AG04449 (cell line): ENCODE results near the gene KHNYN.

Source experiments
- CTCF ChIA-PET: fragments of 350-600 bp; formaldehyde crosslinking; extraction: SDS; loops from one replicate; lab custom pipeline; 2021; ENCODE audit warnings: antibody characterized with exemption; lab: Yijun Ruan, JAX
- POLR2A ChIA-PET: fragments of 400-600, 350-600 bp; formaldehyde crosslinking; extraction: SDS; loops from one replicate; lab custom pipeline; 2020; ENCODE audit warnings: antibody characterized with exemption, inconsistent platforms; lab: Yijun Ruan, JAX
- DNase-seq: peaks from one replicate; pipeline ENCODE4 v3.0.0-alpha.2; 2010; ENCODE audit warnings: low read depth, low spot score
- H3K4me3 ChIP-seq: 2 replicates; pipeline ENCODE4 v1.5.1; 2011; ENCODE audit warnings: low read depth, mild to moderate bottlenecking, control low read depth, low read length
- TF ChIP-seq, protein P1 (sequence below): IDR thresholded peaks from one replicate; pipeline ENCODE4 v1.5.1; 2011; ENCODE audit warnings: mild to moderate bottlenecking, moderate library complexity, low read length, control low read depth, inconsistent platforms; ENCODE audit not compliant: insufficient read depth; ENCODE audit errors: missing control alignments

The KHNYN gene

DNA sequence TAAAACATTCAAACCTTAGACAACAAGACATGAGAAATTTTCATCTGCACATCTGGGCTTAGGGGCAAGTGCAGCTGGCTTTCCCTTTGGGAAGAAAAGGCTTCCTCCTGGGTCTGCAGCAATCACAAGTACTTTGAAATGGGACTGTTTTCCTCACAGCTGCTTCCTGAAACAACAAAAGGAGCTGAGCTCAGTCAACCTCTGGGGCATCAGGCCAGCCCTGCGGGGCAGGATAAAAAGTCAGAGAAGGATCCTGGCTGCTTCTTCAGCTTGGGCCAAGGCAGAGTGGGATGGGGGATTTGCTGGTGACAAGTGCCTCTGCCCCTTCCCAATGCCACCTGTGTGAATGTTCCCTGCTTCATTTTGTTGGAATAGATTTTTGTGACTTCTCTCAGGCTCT, 29.0 kb downstream of the KHNYN start:
- TF ChIP-seq, protein P1, sequence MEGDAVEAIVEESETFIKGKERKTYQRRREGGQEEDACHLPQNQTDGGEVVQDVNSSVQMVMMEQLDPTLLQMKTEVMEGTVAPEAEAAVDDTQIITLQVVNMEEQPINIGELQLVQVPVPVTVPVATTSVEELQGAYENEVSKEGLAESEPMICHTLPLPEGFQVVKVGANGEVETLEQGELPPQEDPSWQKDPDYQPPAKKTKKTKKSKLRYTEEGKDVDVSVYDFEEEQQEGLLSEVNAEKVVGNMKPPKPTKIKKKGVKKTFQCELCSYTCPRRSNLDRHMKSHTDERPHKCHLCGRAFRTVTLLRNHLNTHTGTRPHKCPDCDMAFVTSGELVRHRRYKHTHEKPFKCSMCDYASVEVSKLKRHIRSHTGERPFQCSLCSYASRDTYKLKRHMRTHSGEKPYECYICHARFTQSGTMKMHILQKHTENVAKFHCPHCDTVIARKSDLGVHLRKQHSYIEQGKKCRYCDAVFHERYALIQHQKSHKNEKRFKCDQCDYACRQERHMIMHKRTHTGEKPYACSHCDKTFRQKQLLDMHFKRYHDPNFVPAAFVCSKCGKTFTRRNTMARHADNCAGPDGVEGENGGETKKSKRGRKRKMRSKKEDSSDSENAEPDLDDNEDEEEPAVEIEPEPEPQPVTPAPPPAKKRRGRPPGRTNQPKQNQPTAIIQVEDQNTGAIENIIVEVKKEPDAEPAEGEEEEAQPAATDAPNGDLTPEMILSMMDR, result no peak
- no peak overlapping the region for H3K4me3 ChIP-seq
- no peak for DNase-seq
- ChIA-PET POLR2A (no interaction called here), CTCF (no interaction called here)

DNA sequence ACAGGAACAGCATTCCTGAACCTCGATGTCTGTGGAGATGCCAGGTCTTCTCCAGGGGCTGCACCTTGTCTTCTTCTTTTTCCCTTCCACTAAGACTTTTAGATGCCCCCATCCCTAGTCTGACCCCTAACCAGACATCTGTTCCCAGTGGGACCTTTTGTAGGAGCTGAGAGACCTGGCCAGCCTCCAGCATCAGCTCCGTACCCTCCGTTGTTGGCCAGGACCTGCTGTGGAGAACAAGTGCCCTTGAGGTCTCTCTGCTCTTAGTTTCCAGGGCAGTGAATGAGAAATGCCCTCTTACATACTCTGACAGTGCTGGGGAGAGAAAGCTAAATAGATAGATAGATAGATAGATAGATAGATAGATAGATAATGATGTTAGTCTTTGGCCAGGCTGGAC, 29.6 kb downstream of the KHNYN start:
- ChIA-PET POLR2A (no interaction called here), CTCF (interaction anchor here (1.4 kb wide), 1 partner anchor 27 kb away, joined by 4 read pairs; no protein-coding TSS in a partner anchor)
- TF ChIP-seq, protein P1, result no peak
- no peak overlapping the region for H3K4me3 ChIP-seq
- DNase-seq, result no peak

DNA sequence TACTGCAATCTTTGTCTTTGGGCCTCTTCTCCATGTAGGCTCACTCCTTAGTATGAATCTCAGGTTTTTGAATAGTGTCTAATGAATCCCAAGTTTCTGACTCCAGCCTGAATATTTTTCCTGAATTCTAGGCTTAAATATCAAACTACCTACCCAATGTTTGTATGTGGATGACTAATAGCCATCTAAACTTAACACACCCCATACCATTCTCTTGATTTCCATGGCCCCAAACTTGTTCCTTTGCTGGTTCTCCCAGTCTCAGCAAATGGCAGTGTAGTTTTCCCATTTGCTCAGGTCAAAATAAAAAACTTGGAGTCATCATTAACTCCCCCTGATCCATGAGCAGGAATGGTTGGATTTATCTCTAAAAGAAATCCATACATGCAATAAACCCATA, 31.6 kb downstream of the KHNYN start:
- H3K4me3 ChIP-seq, result no peak overlapping the region
- ChIA-PET CTCF (no interaction called here), POLR2A (no interaction called here)
- no peak for DNase-seq
- TF ChIP-seq, protein P1, result no peak

DNA sequence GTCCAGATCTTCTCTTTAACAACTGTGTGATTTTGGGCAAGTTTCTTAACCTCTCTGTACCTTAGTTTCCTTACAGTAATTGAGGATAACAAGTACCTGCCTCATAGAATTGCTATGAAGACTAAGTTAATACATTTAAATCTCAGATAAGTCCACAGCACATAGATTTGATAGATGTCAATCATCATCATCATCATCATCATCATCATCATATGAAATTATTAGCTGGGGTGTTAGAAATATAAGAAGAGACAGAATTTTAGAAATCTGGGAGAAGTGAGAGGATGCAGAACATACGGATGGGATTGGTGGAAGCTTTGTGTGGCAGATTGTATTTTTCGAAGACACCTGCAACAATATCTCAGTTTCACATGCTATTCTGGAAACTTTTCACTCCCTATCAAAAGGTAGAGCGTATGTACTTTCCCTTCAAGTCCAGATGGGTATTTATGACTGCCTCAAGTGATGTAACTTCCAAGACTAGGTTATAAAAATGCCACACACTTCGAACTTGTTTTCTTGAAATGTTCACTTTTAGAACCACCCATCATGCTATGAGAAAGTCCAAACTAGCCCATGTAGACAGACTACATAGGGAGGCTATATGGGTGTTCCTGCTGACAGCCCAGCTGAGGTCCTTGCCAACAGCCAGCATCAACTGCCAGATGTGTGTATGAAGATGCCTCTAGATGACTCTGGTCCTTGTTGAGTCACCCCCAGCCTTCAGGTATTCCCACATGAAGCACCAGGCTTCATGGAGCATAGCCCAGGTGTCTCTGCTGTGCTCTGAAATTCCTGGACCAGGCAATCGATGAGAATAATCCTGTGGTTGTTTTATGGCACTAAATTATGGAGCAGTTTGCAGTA, 33.5 kb downstream of the KHNYN start:
- no peak for DNase-seq
- ChIA-PET CTCF (no interaction called here), POLR2A (no interaction called here)
- H3K4me3 ChIP-seq, result no peak overlapping the region
- TF ChIP-seq, protein P1, result no peak

DNA sequence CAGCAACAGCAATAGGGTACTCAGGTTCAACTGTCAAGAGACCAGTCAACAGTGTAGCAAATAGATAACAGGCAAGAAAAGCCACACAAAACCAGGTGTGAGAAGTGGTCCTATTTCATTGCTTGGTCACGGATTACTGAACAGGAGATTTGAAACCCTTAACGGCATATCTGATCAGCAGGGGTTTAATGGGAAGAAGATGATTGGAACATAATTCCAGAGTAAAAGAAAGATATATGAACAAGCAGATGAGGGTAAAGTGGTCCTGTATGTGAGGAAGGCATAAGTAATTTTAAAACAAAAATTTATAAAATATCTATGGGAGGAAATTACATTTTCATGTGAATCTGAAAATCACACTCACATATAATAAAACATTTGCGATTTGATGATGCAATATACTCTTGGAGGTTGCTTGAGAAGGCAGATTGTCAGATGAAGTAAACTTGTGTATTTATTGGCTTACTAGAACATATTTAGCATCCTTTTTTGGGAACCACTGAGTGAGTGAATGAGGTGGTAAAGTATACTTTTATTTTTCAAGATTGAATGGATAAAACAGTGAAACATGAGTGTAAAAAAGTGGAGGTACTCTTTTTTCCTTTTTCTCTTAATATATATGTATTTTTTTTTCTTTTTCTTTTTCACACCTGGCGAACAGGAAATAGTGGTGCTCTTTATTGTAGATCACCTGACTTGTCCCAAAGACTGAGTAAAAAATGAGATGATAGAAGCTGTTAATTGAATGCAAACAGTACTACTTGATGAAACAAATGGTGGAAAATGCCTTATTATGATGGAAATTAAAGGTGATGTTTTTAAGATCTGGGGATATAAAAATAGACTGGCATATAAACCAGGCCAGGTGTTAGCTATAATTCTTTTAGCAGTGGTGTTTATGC, 34.4 kb downstream of the KHNYN start:
- no peak for DNase-seq
- H3K4me3 ChIP-seq, result no peak overlapping the region
- POLR2A ChIA-PET, result no interaction called here
- CTCF ChIA-PET, result no interaction called here
- TF ChIP-seq, protein P1, result no peak

DNA sequence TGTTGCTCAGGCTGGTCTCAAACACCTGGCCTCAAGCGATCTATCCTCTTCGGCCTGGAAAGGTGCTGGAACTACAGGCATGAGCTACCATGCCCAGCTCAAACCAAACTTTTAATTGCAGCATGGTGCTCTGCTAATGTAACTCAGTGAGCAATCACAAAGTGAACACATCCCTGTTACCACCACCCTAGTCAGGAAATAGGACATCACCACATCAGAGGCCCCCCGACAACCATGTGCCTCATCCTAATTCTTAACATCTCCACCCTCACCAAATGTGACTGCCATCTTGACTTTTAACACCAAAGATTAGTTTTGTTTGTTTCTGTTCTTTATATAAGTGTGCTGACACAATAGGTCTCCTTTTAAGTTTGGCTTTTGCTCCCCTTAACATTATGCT, 35.6 kb downstream of the KHNYN start:
- POLR2A ChIA-PET, result no interaction called here
- TF ChIP-seq, protein P1, result no peak

More for the DNA sequence above, 35.6 kb downstream of the KHNYN start:
- H3K4me3 ChIP-seq, result no peak overlapping the region
- CTCF ChIA-PET, result no interaction called here
- no peak for DNase-seq
